ENCODE measurements around the gene KCNH2.

Gene KCNH2

DNA sequence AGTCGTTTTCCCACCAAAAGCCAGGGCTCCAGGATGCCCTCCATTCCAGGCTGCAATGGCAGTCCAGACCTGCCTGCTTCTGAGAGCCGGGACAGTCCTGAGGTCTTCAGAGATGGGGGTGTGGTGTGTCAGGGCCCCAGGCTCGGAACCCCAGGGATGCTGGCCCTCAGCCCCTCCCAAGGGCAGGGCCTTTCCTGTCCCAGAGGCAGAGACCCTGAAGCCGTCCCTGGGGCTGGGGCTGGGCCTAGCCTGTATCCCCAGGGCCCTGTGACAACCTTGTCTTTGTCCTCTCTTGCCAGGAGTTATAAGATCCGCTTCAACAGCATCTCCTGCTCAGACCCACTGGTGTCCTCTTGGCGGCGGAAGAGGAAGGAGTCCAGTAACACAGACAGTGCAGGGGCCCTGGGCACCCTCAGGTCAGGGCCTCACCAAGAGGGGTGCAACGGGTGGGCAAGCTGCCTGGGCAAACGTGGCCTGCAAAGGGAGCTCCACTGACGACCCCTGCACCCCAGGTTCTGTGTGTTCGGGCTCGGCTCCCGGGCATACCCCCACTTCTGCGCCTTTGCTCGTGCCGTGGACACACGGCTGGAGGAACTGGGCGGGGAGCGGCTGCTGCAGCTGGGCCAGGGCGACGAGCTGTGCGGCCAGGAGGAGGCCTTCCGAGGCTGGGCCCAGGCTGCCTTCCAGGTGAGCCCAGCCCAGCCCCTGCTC is 28.6 kb upstream of the KCNH2 start:
- TF ChIP-seq, protein P1, sequence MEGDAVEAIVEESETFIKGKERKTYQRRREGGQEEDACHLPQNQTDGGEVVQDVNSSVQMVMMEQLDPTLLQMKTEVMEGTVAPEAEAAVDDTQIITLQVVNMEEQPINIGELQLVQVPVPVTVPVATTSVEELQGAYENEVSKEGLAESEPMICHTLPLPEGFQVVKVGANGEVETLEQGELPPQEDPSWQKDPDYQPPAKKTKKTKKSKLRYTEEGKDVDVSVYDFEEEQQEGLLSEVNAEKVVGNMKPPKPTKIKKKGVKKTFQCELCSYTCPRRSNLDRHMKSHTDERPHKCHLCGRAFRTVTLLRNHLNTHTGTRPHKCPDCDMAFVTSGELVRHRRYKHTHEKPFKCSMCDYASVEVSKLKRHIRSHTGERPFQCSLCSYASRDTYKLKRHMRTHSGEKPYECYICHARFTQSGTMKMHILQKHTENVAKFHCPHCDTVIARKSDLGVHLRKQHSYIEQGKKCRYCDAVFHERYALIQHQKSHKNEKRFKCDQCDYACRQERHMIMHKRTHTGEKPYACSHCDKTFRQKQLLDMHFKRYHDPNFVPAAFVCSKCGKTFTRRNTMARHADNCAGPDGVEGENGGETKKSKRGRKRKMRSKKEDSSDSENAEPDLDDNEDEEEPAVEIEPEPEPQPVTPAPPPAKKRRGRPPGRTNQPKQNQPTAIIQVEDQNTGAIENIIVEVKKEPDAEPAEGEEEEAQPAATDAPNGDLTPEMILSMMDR (conservative IDR thresholded peaks at IDR 0.05) = no peak
- H3K27ac ChIP-seq = 0 out of 2 replicates have a peak overlapping the region, but pooled peaks have one; percentile 19

DNA sequence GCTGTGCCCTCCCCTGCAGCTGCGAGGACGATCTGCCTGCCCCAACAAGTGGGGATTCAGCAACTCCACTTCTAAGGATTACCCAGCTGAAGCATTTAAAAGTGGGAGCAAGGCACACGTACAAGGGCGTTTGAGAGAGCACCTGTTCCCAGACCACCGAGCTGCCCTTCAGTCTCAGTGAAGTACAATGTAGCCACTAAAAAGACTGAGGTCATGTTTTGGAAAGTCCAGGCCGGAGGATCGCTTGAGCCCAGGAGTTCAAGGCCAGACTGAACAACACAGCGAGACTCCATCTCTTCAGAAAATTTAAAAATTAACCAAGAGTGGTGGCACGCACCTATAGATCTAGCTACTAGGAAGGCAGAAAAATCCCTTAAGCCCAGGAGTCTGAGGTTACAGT is 27.4 kb upstream of the KCNH2 start:
- TF ChIP-seq, protein P1 (conservative IDR thresholded peaks at IDR 0.05) = no peak
- H3K27ac ChIP-seq = no peak overlapping the region

DNA sequence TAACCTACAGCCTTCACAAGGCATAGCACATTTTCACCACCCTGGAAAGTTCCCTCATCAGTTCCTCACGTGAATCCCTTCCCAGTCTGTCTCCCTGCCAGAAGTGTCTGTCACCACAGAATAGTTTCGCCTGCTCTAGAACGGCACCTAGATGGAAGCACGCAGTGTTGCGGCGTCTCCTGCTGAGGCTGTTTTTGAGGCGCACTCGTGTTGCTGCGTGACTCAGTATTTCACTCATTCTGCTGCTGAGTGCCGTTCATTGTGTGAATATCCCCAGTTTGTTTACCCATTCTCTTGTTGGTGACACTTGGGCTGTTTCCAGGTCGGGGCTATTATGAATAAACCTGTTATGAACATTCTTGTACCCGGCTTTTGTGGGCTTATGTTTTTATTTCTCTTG is 25.5 kb upstream of the KCNH2 start:
- TF ChIP-seq, protein P1 (conservative IDR thresholded peaks at IDR 0.05) = no peak
- no peak overlapping the region for H3K27ac ChIP-seq

DNA sequence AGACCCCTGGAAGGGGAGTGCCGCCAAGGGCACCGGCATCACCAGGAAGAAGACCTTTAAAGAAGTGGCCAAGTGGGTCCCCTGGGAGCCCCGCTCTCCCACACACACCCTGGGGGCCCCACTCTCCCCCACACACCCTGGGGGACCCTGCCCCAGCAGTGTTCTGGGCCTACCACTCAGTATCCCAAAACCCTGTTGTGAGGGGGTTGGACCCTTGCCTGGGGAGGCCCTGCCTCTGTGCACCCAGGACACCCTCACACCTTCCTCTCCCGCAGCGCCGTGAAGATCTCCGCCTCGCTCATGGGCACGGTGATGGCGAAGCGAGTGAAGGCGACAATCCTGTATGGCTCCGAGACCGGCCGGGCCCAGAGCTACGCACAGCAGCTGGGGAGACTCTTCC is 23.4 kb upstream of the KCNH2 start:
- TF ChIP-seq, protein P1 (conservative IDR thresholded peaks at IDR 0.05) = no peak
- peak overlapping the region; percentile 28 for H3K27ac ChIP-seq

DNA sequence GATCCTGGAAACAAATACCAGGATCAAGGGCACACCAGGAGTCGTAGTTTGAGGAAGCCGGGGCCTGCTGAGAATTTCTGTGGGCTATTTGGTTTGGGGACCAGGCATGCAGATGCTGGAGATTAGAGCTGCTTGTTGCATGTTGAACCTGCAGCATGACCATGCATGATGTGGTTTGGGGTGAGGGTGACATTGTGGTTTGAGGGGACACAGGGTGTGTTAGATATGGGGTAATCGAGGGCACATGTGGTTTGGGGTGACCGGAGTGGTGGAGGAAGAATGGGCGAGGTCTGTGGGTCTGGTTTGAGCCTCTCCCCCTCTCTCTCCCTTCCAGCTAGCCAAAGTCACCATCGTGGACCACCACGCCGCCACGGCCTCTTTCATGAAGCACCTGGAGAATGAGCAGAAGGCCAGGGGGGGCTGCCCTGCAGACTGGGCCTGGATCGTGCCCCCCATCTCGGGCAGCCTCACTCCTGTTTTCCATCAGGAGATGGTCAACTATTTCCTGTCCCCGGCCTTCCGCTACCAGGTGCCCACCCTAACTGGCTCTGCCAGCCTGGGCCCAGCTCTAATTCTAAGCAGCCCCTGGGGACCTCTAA is 22.9 kb upstream of the KCNH2 start:
- TF ChIP-seq, protein P1 (conservative IDR thresholded peaks at IDR 0.05) = no peak
- no peak overlapping the region for H3K27ac ChIP-seq

DNA sequence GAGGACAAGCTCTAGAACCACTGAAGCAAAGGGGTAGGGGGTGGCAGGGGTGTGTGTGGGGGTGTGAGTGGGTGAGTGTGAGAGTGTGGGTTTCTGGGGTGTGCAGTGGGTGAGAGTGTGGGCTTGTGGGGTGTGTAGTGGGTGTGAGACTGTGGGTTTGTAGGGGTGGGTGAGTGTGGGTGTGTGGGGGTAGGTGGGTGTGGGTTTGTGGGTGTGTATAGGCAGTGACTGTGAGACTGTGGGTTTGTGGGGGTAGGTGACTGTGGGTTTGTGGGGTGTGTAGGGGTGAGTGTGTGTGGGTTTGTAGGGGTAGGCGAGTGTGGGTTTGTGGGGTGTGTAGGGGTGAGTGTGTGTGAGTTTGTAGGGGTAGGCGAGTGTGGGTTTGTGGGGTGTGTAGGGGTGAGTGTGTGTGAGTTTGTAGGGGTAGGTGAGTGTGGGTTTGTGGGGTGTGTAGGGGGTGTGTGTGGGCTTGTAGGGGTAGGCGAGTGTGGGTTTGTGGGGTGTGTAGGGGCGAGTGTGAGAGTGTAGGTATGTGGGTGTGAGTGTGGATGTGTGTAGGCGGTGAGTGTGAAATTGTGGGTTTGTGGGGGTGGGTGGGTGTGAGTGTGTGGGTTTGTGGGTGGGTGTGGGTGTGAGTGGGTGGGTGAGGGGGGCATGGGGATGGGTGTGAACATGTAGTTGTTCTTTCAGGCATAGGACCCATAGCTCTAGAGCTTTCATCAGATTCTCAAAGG is 21.5 kb upstream of the KCNH2 start:
- TF ChIP-seq, protein P1 (conservative IDR thresholded peaks at IDR 0.05) = no peak
- no peak overlapping the region for H3K27ac ChIP-seq

DNA sequence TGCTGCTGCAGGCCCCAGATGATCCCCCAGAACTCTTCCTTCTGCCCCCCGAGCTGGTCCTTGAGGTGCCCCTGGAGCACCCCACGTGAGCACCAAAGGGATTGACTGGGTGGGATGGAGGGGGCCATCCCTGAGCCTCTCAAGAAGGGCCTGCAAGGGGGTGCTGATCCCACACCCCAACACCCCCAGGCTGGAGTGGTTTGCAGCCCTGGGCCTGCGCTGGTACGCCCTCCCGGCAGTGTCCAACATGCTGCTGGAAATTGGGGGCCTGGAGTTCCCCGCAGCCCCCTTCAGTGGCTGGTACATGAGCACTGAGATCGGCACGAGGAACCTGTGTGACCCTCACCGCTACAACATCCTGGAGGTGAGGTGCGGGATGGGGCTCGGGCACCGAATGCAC is 20.9 kb upstream of the KCNH2 start:
- H3K27ac ChIP-seq = no peak overlapping the region
- TF ChIP-seq, protein P1 (conservative IDR thresholded peaks at IDR 0.05) = no peak

Measured in VCaP (cell line).